D721Med (cell line): ENCODE results near the gene TENT5C.

Experiments used
- DNase-seq: peaks from one replicate; pipeline ENCODE4 v3.0.0; 2011; ENCODE audit warnings: low spot score; ENCODE audit not compliant: insufficient read length
- FAIRE-seq: peaks from 2 replicates; lab custom pipeline; 2011; peaks lifted over from hg19 to GRCh38; lab: Jason Lieb, UNC
- TF ChIP-seq, protein P1 (sequence below): IDR thresholded peaks from 2 replicates; pipeline ENCODE4 v1.5.1; 2012; ENCODE audit warnings: mild to moderate bottlenecking, control low read depth; ENCODE audit not compliant: insufficient read depth; ENCODE audit errors: missing control alignments

The TENT5C gene

DNA sequence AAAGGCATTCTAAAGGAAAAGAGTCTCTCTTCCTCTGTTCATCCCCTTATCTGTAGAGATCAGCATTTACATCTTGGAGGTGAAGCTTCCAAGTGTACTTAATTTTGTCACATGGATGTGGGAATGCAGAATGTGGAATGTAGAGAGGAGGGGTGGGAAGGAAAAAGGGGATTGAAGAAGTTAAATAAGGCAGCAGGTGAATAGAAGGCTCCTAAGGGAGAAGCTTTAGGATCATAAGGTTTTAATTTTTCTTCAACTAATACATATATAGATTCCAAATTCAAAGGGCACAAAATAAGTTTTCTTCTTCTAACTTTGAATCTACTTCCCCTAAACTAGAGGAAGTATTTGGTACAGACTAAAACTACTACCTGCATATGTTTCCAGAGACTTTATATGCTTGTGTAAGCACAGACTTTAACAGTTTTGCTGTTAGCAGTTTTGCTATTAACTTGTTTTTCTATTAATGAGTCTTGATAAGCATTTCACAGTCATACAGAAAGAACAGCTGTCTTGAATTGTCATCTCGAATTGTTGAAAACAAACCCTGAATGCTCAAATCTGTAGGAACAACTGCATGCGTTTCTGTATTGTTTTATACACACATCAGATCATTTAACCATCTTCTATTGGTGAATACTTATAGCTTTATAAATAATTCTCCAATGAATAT is 12.7 kb downstream of the TENT5C start:
- TF ChIP-seq, protein P1, sequence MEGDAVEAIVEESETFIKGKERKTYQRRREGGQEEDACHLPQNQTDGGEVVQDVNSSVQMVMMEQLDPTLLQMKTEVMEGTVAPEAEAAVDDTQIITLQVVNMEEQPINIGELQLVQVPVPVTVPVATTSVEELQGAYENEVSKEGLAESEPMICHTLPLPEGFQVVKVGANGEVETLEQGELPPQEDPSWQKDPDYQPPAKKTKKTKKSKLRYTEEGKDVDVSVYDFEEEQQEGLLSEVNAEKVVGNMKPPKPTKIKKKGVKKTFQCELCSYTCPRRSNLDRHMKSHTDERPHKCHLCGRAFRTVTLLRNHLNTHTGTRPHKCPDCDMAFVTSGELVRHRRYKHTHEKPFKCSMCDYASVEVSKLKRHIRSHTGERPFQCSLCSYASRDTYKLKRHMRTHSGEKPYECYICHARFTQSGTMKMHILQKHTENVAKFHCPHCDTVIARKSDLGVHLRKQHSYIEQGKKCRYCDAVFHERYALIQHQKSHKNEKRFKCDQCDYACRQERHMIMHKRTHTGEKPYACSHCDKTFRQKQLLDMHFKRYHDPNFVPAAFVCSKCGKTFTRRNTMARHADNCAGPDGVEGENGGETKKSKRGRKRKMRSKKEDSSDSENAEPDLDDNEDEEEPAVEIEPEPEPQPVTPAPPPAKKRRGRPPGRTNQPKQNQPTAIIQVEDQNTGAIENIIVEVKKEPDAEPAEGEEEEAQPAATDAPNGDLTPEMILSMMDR, result no peak
- DNase-seq, result no peak
- FAIRE-seq, result no peak

DNA sequence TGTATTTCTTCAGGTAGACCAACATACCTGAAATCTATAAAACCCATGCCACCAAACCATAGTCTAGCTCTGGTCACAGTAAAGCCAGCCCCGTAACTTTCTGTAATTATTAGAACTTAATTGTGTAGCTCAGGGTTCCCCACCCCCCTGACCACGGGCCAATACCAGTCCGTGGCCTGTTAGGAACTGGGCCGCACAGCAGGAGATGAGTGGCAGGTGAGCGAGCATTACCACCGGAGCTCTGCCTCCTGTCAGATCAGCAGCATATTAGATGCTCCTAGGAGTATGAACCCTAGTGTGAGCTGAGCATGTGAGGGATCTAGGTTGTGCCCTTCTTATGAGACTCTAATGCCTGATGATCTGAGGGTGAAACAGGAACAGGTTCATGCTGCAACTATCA is 14.6 kb downstream of the TENT5C start:
- FAIRE-seq (no peak), DNase-seq (no peak)
- TF ChIP-seq, protein P1, result no peak

DNA sequence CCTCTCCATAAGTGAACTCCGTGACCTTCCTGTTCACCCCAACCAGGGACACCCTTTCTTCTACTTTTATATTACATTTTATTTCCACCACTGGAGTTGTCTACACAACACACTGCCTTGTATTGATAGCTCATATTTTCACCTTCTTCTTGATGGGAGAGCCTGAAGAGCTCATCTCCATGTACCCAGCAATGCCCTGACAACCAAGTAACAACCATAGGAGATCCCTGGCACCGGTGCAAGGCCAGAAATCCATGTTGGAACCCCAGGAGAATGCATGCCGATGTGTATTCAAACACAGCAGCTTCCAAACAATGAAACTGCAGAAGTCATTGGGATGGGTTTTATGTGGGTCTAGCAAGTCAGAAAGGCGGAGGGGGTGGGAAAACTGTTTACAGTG is 15.5 kb downstream of the TENT5C start:
- TF ChIP-seq, protein P1, result no peak
- FAIRE-seq, result no peak
- no peak for DNase-seq

DNA sequence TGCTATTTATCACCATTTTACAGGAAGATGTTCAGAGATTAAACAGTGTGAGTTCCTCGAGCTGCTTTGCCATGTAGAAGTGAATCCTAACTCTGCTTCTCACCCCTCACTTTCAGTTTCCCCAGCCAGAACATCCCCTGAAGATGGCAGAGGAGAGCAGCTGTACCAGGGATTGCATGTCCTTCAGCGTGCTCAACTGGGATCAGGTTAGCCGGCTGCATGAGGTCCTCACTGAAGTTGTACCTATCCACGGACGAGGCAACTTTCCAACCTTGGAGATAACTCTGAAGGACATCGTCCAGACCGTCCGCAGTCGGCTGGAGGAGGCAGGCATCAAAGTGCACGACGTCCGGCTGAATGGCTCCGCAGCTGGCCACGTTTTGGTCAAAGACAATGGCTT is 16.9 kb downstream of the TENT5C start:
- DNase-seq (no peak), FAIRE-seq (no peak)
- TF ChIP-seq, protein P1, result no peak

DNA sequence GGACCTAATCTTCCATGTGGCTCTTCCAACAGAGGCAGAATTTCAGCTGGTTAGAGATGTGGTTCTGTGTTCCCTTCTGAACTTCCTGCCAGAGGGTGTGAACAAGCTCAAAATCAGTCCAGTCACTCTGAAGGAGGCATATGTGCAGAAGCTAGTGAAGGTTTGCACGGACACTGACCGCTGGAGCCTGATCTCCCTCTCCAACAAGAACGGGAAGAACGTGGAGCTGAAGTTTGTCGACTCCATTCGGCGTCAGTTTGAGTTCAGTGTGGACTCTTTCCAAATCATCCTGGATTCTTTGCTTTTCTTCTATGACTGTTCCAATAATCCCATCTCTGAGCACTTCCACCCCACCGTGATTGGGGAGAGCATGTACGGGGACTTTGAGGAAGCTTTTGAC is 17.3 kb downstream of the TENT5C start:
- TF ChIP-seq, protein P1, result no peak
- FAIRE-seq (no peak), DNase-seq (no peak)

DNA sequence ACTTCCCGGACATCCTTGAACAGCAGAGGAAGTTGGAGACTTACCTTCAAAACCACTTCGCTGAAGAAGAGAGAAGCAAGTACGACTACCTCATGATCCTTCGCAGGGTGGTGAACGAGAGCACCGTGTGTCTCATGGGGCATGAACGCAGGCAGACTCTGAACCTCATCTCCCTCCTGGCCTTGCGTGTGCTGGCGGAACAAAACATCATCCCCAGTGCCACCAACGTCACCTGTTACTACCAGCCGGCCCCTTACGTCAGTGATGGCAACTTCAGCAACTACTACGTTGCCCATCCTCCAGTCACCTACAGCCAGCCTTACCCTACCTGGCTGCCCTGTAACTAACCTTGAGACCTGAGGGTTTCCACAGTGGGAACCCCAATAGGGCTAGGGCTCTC is 17.9 kb downstream of the TENT5C start:
- FAIRE-seq (no peak), DNase-seq (no peak)
- TF ChIP-seq, protein P1, result no peak

DNA sequence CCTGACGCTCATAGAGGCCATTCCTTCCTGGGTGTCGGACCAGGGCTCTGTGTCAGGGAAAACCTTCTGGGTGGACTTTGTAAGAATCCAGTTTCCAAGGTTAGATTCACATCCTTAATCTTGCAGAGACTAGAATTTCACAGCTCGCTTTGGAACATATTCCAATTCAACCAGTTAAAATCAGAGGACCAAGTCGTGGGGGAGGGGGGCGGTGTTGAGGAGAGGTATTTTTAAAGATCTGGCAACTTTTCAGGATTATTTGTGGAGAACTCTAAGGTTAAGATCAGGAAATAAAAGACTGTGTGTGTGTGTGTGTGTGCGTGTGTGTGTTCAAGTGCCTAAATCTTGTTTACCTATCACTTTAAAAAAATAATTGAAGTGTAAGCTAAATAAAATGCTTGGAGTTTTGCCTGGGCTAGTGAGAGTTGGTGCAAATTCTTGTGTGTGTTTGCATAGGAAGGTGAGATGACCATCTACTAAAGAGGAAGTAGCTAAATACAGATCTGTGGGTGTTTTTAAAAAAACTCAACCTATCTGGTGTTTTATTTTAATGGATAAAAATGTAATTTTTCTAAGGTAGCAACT is 21.8 kb downstream of the TENT5C start:
- DNase-seq (no peak), FAIRE-seq (no peak)
- TF ChIP-seq, protein P1, result no peak
